Heart right ventricle (tissue), 16 donors: ENCODE measurements around the gene CELF3. TPM values are rescaled to one million over a fixed set of nuclear protein-coding genes. Genes with fewer than 3 reads are reported as not detected.
A peak's percentile ranks its signal among the peaks of the same experiment; 100 is the strongest.

ENCODE experiments used
- ATAC-seq, 8 donors: fragments of 200-7000 bp; cut with Tn5 transposase; one replicate each; pipeline ENCODE4 v1.9.1; 2020; ENCODE audit warnings: mild to moderate bottlenecking in 8 of 8, moderate library complexity in 8 of 8, moderate number of reproducible peaks in 1 of 8
- DNase-seq, 2 donors: peaks; one replicate each; pipeline ENCODE4 v3.0.0-alpha.2; 2020
- H3K27ac ChIP-seq, 10 donors: fragments of 200-600 bp; sonication (generic) in 2 of 10; one replicate each; pipeline versions ENCODE4 v1.5.0 to v1.8.0; 2020 to 2022; ENCODE audit warnings: mild to moderate bottlenecking in 3 of 10
- H3K27me3 ChIP-seq, 7 donors: fragments of 200-600 bp; one replicate each; pipeline ENCODE4 v1.8.0; 2021 to 2022; ENCODE audit warnings: mild to moderate bottlenecking in 2 of 7
- H3K36me3 ChIP-seq, 9 donors: fragments of 200-600 bp; sonication (generic) in 1 of 9; one replicate each; pipeline versions ENCODE4 v1.5.0 to v1.8.0; 2020 to 2022; ENCODE audit warnings: mild to moderate bottlenecking in 2 of 9
- H3K4me1 ChIP-seq, 9 donors: fragments of 200-600 bp; sonication (generic) in 1 of 9; one replicate each; pipeline versions ENCODE4 v1.5.0 to v1.8.0; 2020 to 2022; ENCODE audit warnings: mild to moderate bottlenecking in 4 of 9
- H3K4me3 ChIP-seq, 10 donors: fragments of 200-600 bp; sonication (generic) in 2 of 10; one replicate each; pipeline versions ENCODE4 v1.5.0 to v1.8.0; 2020 to 2022; ENCODE audit warnings: mild to moderate bottlenecking in 7 of 10, moderate library complexity in 2 of 10
- H3K9me3 ChIP-seq, 11 donors: fragments of 200-600 bp in 10 of 11; sonication (generic) in 2 of 11; one replicate each; pipeline versions ENCODE4 v1.5.0 to v1.8.0; 2013 to 2022; ENCODE audit warnings: mild to moderate bottlenecking in 2 of 11, control low read depth in 1 of 11, moderate library complexity in 1 of 11
- CTCF ChIP-seq, 9 donors: fragments of 200-600 bp; sonication (generic) in 2 of 9; IDR thresholded peaks; one replicate each; pipeline versions ENCODE4 v1.5.0 to v1.8.0; 2021 to 2022; ENCODE audit warnings: antibody characterized with exemption in 9 of 9, mild to moderate bottlenecking in 5 of 9, moderate library complexity in 1 of 9
- WGBS, 2 donors: extraction: QIAGEN DNeasy Blood & Tissue Kit; methylation state at CpG; one replicate each; pipeline ENCODE4 v1.1.7; 2013; ENCODE audit warnings: inconsistent platforms in 1 of 2; 5-methylcytosine and 5-hydroxymethylcytosine counted together
- intact Hi-C, 10 donors: fragments of 100-400 bp; cut with DNase I; formaldehyde crosslinking; loops; one replicate each; pipeline versions ENCODE4 v1.11.1 to v1.14.2; 2022
- polyA plus RNA-seq, 2 donors: library from polyadenylated mRNA; stranded (reverse); fragments of 200-250 nt; gene quantifications; one replicate each; pipeline ENCODE4 v1.2.3, GENCODE V29; 2013
- total RNA-seq, 10 donors: library from RNA; stranded (reverse); fragmentation: NEBNext Ultra II Directional in 3 of 10; extraction: Animal tissue kit (Norgen Biotek cat#: 25700) in 3 of 10; gene quantifications; one replicate each; pipeline versions ENCODE4 v1.2.1 to v1.2.4, GENCODE V29; 2021 to 2023
- donor health status: Arrhythmogenic right ventricular cardiomyopathy.
- donor health status: ischemic (EF 13 %, LVEDD 7.1; RV severe dilation, severe dysfunction).
- donor health status: healthy with polysubstance abuse.
- donor health status: DM: no; HTN: yes; CAD: no.
- donor health status: DM: no; HTN: no; CAD: no.
- donor health status: ischemic (EF 25% LVEDD 6.9; RV normal size, moderate dysfunction).
- donor health status: ischemic (EF 25% LVEDD 5.7; RV mildly dilated, moderate dysfunction).
- donor health status: healthy.
- donor health status: DM: yes; HTN: yes; CAD: no.
- donor health status: Ischemic cardiomyopathy.
- donor health status: ischemic (EF 35%, LVEDD 5.7; RV mildly dilated, moderate dysfunction).
- donor health status: nonischemic (EF 11% LVEDD 7.7; RV severe dilation, severe dysfunction).
- donor health status: DM: yes; HTN: yes; CAD: no.
- donor health status: PGD.
- donor health status: ischemic (EF 29% LVEDD 5.4; RV normal size, mild dysfunction).
- donor health status: nonischemic (EF 23%, LVEDD 6.1; RV moderate dilation, normal function).

Gene CELF3
- total and polyA plus RNA-seq, 12 donors, result 0.04 TPM; not detected in 11

DNA sequence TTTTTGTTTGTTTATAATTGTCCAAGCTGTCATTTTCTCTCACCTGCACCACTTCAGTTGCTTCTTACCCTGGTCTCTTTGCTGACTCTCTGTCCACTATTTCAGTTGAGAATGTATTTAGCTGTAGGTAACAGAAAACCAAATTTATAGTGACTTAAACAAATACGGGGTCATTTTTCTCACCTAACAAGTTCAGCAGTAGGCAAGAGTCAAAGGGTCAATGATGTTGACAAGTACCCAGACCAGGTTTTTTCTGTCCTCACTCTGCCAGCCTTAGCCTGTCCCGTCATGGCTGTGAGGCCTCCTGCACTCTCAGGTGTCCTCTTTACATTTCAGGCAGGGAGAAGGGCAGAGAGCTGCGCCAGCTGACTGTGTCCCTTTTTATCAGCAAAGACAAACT, 16.5 kb upstream of the CELF3 start:
- peaks cover 0 to 6% (median 0%) of the 10 kb centered on the region in 7 donors for H3K27me3 ChIP-seq
- H3K9me3 ChIP-seq, result peaks cover 0 to 16% (median 0%) of the 10 kb centered on the region in 11 donors
- no peaks in the 10 kb centered on the region for H3K36me3 ChIP-seq
- WGBS, 2 donors, result 85 to 90% methylated on average over 3 of the region's 3 CpGs
- no peak overlapping the region for H3K27ac ChIP-seq
- no peak for TF ChIP-seq CTCF (IDR thresholded peaks at IDR 0.05)
- peaks cover 0 to 10% (median 0%) of the 10 kb centered on the region in 9 donors for H3K4me1 ChIP-seq
- intact Hi-C loops, result loop anchor here in 8 of 10 donors (5.0 to 10.0 kb wide), 9 partner anchors 36 to 291 kb away; no protein-coding TSS in a partner anchor
- DNase-seq, result no peak
- no peak for ATAC-seq
- no peak overlapping the region for H3K4me3 ChIP-seq

DNA sequence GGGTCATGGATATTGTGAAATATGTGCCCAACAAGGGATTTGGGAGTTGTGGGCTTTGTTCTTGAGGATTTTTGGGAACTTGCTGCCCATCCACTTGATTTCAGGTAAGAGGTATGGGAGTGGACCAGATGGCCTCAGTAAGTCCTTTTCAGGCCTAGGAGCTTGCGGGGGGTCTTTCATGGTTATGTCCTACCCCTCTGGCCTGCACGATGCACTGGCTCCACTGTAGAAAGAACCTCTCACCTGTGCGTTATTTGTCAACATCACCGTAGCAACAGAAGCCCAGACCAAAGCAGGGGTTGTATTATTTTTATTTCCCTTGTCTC, 13.3 kb upstream of the CELF3 start:
- Histone ChIP-seq H3K4me3 (no peak overlapping the region), H3K4me1 (peaks cover 0 to 12% (median 0%) of the 10 kb centered on the region in 9 donors), H3K27ac (no peak overlapping the region), H3K36me3 (no peaks in the 10 kb centered on the region), H3K27me3 (peaks cover 0 to 25% (median 2%) of the 10 kb centered on the region in 7 donors), H3K9me3 (no peaks in the 10 kb centered on the region)
- WGBS, 2 donors, result 86 to 91% methylated on average over 4 of the region's 4 CpGs
- ATAC-seq, result no peak
- intact Hi-C loops, result loop anchor here (2.0 to 10.0 kb wide), 11 partner anchors 21 to 288 kb away; partner anchors contain the start of gene SNX27 (in 1 of the 10)
- DNase-seq, result no peak
- TF ChIP-seq CTCF (IDR thresholded peaks at IDR 0.05), result no peak

DNA sequence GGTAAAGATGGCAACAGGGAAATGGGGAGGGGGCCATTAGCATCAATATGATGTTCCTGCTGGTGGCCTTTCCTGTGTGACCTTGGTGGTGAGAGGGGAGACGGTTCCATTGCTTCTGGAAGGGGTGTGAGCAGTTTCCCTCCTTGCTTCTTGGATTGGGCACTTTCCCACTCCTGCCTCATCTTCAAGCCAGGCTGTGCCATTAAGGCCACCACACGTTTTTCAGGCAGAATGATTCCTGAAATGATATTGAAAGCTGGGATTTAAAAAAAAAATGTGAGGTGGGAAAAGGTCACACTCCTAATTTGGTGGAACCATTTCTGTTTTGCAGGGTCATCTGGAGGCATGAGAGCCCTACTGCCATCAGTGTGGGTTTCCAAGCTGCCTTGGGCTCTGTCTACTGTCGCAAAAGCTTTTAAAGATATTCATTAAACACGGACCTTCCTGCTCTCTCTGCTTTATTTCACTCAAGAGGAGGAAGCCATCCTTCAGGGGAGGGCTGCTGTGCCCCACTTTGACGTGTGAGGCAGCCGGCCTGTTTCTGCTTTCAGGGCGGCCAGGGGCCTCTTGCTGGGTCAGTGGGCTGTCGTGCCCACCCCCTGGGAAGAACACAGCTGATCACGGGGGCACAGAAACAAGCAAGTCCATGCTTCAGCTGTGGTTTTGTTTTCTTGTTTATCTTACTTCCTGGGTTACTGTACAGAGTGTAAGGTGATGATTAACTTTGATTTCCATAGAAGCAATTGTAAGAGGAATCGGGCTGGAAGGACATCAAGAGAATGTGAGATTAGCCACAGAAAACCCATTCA, 12.8 kb upstream of the CELF3 start:
- no peak overlapping the region for H3K4me3 ChIP-seq
- H3K27ac ChIP-seq, result no peak overlapping the region
- ATAC-seq (no peak), DNase-seq (no peak)
- H3K36me3 ChIP-seq, result no peaks in the 10 kb centered on the region
- no peaks in the 10 kb centered on the region for H3K9me3 ChIP-seq
- TF ChIP-seq CTCF (IDR thresholded peaks at IDR 0.05), result no peak
- WGBS, 2 donors, result 64 to 73% methylated on average over 10 of the region's 10 CpGs
- peaks cover 0 to 30% (median 2%) of the 10 kb centered on the region in 7 donors for H3K27me3 ChIP-seq
- intact Hi-C loops, result loop anchor here in 3 of 10 donors (2.0 to 10.0 kb wide), 3 partner anchors 21 to 115 kb away; partner anchors contain the start of gene SNX27 (in 1 of the 3)
- H3K4me1 ChIP-seq, result peaks cover 0 to 12% (median 0%) of the 10 kb centered on the region in 9 donors

- peaks cover 0 to 40% (median 4%) of the 10 kb centered on the region in 7 donors for H3K27me3 ChIP-seq
- DNase-seq (no peak), ATAC-seq (peak; percentile 69 to 92 (median 88))
- H3K4me1 ChIP-seq, result peaks cover 0 to 12% (median 0%) of the 10 kb centered on the region in 9 donors
- intact Hi-C loops, result loop anchor here in 3 of 10 donors (2.0 to 10.0 kb wide), 3 partner anchors 20 to 114 kb away; partner anchors contain the start of gene SNX27 (in 1 of the 3)
- no peaks in the 10 kb centered on the region for H3K9me3 ChIP-seq
- no peaks in the 10 kb centered on the region for H3K36me3 ChIP-seq
- H3K4me3 ChIP-seq, result peak overlapping the region in 7 of 10 donors; percentile 13 to 37 (median 31)
- H3K27ac ChIP-seq, result peak overlapping the region in 5 of 10 donors; percentile 21 to 60 (median 49)
- 22 to 26% methylated on average over 19 of the region's 19 CpGs for WGBS, 2 donors
- TF ChIP-seq CTCF (IDR thresholded peaks at IDR 0.05), result no peak
These were observed 11.8 kb upstream of the CELF3 start for GRCh38 chr1:151728151-151729054.
